CD4-positive, alpha-beta T cell treated with Interleukin-1 beta for 1 hour (primary cell): ENCODE results near the gene AMOTL2.

Source experiments
- DNase-seq, 2 donors: peaks; one replicate each; pipeline ENCODE4 v3.0.0-alpha.2; 2020 to 2022

Gene AMOTL2

DNA sequence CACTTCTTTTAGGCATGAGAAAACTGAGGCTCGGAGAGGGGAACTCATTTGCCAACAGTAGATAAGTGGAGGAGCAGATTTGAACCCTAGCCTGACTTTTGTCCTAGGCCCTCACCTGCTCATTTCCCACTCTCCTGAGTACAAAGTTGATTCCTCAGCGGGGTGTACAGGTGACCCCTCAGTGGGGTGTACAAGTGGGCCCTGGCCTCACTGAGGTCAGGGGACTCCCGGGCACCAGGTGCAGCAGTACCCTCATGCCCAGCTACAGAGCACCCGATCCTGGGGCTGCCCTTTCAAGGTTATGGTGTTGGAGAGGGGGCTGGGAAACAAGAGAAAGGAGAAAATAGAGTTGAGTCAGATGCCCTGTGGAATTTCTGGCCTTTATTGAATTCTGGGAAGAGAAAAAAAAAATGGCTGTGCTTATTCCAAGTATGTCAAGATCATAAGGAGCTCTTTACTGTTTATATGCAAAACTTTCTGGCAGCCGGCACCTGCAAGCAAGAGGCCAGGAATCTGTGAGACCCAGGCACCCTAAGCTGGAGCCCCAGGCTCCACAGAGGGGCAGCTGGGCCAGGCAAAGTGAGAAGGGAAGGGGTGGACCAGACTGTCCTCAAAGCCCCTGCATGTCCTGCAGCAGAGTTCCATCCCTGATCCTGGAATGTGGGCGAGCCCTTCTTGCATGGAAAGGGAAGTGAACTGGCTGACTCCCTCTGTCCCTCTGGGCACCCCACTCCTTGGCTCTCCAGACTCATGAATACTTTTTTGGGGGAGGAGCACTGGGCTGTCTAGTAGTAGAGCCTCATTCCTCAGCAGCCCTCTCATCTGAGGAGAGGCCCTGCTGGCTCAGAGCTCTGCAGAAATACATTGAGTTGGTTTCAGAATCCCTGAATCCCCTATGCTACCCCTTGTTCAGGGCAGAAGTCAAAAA lies 43.1 kb downstream of the AMOTL2 start:
- no peak for DNase-seq

DNA sequence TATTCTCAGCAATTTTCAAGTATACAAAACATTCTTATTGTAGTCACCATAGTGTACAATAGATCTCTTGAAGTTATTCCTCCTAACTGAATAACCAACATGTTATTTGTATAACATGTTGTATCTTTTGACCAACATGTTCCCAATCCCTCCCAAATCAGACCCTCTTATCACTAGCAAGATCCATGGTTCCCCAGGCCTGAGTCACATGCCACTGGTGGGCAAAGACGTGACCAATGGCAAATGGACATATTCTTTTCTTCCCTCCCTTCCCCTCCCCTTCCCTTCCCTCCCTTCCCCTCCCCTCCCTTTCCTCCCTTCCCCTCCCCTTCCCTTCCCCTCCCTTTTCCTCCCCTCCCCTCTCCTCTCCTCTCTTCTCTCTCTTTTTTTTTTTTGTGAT lies 45.4 kb downstream of the AMOTL2 start:
- DNase-seq, result no peak

DNA sequence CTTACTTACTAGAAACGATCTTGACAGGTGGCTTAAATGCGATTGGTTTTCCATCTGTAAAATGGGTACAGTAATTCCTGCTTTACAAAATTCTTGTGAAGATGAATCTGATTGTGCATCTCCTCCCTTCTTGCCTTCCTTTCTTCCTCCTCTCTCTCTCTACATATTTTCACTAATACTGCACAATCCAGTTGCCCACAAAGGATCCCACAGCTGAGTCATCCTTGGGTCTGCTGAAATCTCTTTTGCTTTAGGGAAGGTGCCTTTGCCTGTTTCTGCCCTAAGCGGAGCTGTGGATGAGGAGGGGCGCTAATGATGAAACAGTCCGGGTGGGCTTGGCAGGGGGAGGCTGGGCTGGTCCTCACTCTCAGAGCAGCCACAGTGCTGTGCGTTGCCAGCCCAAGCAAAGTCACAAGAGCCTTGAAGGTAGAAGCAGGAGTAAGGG lies 46.1 kb downstream of the AMOTL2 start:
- DNase-seq, result no peak

DNA sequence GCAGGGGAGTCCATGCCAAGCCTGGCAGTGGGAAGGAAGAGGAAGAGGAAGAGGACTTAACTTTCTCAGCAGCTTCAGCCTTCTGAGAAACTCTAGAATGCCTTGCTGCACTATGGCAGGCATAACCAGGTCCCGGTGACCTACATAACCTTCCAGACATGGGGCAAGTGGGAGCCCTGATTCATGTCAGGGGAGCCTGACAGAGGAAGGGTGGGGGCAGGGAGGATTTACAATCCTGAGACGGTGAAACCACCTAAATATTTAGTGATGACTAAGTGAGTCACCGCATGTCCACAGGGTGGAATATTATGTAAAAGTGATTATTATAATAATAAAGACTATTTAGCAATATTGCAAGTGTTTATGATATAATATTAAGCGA lies 46.7 kb downstream of the AMOTL2 start:
- DNase-seq, result no peak

DNA sequence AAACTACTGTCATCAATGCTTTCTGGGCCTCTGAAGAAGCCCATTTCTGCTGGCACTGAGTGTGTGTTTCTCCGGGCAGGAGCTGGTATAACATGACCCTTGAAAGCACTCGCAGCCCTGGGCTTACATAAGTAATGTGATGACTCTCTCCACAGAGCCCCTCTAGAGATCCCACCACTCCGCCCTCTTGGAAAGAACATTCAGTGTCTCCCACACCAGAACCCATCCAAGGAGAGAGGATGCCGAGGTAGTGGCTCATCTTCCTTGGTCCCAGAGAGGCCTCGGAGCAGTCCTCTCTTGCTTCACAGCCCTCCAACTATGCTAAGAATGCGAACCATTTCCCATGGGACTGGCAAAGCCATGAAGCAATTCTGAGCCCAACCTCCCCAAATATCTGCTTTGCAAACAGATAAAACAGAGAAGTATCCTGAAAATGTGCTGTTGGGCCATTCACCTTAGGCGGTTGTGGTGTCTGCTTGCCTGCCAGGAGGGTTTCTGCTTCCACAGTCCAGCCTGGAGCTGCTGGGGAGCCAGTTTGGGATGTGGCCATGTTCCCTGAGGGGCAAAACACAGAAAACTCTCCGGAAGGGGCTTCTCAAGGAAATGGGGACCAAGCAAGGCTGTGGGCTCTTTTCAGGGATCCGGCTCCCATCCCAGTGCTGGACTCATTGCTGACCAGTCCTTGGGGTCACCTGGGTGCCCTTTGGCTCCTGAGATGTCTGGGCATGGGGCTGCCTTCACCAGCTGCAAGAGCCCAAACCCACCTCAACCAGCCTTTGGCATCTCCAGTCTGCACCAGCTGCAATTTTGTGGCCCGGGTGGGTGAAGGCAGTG lies 47.3 kb downstream of the AMOTL2 start:
- no peak for DNase-seq

DNA sequence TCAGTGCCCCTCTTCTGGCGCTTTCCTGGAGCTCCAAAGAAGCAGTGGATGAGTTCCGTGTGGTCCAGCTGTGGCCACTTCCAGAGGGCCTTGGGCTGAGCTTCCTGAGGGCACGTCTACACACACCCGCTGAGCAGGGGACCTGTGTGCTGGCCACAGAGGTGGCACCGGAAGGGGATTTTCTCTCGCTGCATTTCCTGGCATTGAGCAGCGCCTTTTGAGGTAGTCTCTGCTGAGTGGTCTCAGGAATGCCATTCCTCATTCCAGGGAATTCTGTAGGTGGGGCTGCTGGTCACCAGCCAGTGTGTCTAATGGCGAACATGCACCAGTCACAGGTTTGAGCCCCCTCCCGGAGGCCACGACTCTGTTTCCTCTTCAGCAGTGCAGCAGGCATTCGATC lies 48.1 kb downstream of the AMOTL2 start:
- DNase-seq, result no peak

DNA sequence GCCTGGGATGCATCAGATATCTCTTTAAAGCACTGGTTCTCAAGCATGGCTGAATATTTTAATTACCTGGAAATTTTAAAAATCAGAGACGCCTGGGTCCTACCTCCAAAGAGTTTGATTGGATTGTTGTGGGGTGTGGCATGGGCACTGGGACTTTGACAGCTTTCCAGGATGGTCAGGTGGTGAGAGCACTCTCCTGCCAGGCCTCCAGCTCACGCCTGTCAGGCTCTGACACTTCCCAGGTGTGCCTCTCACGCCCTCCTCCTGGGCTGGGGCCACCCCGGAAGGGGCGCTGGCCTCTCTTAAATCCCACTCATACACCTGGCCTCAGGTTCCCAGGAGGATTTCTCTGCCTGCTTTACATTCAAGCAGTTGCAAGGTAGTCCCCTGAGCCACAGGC lies 48.5 kb downstream of the AMOTL2 start:
- DNase-seq, result no peak

DNA sequence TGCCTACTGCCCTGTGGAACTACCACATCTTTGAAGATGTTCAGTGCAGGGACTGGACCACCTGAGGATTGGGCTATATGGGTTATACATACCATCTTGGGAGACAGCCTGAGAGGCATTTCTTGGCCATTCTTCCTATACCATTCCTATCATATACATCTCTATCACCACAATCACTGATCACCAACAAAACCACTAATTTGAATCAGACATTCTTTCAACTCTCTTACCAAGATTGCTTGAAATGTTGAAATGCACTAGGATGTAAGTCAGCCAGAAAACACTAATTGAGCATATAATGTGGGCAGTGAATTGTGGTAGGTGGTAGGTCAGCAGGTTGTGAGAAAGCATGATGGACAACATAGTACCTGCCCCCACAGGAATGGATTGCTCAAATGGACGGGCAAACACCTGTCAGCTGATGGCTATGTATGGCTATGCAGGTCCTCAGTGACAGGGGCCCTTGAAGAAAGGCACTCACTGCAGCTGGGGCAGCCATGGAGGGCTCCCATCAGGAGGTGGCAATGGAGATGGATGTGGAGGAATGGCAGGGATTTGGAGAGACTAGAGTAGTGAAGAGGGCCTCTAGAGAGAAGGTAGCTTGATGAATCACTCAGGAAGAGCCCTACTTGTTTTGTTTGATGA lies 49.1 kb downstream of the AMOTL2 start:
- no peak for DNase-seq

DNA sequence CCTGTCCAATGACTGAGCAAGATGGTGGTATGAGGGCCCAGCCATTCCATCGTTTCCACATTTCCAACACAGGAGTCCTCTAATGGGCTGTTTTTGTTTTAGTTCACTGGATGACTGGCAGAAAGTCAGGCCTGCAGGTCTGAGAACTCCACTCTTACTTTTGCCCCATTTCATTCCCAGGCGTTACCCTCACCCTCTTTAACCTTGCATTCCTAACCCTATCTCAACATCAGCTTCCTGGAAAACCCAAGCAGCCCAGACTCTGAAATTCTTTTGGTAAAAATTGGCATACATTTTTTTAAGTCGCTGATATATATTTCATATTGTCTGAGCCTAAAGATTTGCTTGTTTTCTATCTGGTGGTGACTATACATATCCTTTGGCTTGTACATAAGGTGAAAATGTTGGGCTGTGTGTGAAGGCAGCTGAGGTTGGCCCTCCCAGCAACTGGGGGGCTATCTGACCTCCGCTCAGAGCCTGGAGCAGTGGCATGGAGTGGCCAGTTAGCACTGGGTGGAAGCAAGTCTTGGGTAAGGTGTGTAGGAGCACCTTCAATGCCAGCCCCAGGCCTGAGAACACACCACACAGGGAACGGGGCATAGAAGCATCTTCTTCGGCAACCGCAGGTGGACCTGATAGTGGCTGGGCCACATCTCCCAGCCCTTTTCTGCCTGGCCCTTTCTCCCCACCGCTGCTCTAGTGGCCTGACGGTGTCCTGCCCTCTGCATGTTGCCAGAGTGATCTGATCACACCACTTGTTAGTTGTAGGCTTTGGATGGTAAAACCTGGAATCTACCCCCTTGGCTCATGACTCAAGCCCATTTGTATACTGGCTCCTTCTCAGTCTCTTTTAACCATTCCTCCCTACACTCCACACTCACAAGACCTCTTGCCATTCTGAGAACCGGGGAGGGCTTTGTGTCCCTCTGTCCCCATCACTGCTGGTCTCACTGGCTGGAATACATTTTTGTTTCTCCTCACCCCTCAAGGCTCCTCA lies 50.0 kb downstream of the AMOTL2 start:
- no peak for DNase-seq

DNA sequence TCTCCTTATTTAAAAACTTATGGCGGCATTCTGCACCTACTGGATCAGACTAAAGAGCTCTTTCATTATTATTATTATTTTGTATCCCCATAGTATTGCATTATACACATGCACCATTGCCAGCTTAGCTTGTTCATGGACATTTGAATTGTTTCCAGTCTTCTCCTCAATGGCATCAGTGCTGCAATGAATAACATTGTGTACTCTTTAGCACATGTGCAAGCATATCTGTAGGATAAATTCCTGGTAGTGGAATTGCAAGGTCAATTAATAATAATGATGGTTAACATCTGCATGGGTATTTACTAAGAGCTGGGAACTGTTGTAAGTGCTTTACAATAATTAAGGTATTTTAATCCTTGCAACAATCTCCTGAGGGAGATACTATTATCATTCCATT lies 52.0 kb downstream of the AMOTL2 start:
- no peak for DNase-seq

DNA sequence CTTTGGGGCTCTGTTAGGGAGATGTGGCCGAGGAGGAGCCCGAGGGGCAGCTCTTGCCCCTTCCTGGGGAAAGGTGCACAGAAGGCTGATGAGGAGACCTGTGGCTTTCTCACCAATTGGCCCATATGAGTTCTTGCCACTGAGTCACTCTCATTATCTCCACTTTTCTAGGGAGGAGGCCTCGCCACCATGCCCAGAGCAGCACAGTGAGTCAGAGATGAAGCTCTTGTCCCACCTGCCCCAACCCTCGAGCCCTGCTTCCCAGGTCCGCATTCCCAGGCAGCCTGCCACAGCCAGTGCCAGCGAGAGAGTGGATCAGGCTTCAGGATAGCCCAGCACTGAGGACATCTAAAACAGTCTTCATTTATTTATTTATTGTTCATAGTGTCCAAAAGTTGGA lies 53.5 kb downstream of the AMOTL2 start:
- DNase-seq, result no peak

DNA sequence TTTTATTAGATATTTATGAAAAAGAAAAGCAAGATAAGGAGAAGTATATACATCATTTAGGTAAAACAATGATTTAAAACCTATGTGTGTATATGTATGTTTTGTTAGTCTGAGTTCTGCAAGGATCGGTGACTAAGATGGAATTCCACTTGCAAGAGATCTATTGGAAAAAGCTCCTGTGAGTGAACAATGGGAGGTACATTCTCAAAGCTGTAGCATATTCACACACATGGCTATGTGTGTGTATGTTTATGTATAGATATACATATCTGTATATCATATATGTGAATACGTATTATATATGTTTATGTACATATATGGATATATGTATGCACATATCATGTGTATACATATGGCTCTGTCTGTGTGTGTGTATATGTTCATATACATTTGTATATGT lies 54.3 kb downstream of the AMOTL2 start:
- DNase-seq, result no peak

DNA sequence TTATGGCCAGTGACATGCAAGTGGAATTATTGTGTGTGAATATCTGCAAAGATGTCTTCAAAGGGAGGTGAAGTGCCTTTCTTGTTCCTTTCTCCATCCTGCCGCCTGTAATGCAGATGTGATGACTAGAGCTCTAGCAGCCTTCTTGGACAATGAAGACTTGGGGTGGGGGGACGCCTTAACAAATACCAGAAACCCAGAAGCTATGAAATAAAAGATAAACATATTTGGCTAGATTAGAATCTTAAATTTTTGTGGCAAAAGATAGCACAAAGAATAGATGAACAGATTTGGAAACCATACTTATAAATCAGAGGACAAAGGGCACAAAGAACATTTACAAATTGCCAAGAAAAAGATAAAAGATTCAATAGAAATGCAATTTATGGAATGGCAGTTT lies 56.1 kb downstream of the AMOTL2 start:
- no peak for DNase-seq

DNA sequence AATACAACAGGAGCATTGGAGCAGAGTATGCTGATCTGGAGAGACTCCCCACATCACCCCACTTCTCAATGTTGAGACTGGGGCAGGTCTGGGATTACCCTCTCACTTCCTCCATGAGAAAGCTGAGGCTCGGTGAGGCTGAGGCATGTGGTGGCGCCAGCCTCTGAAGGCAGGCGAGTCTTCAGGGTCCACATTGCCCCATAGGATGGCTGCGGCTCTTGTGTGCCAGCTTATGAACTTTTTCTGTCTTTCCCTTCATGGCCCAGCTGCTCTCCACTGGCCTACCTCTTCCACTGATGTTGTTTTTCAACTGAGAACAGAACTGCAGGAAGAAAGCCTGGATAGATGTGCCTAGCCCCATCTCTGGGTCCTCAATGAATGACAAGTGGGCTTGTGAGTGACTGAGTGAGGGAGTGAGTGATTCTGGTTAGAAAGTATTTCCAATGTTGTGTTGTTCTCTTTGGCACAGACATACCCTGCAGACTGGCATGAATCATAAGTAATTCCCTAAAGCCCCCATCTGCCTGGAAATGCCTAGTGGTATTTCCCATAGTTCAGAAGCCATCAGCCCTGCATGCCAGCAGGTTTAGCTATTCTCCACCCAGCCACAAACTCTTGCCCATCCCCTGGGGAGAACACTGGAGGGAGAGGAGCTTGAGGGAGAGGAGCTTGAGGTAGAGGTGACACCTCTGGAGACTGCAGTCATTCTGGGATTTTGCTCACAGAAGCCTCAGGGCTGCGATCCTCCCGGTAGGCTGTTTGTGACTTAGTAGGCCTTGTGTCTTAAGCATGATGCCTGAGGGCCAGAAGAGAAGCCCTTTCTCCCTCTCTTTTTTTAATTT lies 56.9 kb downstream of the AMOTL2 start:
- DNase-seq, result no peak

DNA sequence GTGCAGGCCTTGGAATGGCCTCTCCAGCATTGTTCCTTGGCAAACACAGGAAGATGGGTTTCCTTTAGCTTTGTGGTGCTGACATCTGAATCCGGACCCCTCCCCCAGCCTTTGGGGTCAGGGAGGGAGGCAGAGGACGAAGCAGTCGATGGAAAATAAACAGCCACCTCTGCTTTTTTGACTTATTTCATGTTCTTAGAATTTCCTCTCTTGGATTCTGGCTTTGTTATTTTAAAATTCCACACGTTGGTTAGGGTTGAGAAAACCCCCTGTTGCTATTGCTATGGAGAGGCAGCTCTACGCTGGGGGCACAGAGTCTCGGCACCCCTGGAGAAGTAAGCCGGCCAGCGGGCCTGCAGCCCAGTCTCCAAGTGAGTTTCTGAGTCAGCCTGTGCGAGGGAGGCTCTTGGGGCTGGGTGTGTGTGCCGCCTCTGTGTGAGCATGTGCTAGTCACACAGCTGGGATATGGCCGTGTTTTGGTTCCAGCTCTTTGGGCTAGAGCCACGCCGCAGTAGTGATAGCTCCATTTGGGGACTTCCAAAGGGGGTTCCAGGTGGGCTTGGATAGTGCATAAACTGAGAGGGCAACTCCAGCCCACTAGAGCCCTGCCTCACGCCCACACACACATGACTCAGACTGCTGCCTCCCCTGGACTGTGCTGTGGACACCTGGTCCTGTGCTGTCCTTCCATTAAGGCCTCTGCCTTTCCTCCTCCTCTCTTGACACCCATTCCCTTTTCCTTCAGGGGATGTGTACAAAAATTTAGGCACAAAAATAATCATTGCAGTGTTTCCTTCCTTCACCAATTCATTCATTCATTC lies 58.8 kb downstream of the AMOTL2 start:
- DNase-seq, result no peak

DNA sequence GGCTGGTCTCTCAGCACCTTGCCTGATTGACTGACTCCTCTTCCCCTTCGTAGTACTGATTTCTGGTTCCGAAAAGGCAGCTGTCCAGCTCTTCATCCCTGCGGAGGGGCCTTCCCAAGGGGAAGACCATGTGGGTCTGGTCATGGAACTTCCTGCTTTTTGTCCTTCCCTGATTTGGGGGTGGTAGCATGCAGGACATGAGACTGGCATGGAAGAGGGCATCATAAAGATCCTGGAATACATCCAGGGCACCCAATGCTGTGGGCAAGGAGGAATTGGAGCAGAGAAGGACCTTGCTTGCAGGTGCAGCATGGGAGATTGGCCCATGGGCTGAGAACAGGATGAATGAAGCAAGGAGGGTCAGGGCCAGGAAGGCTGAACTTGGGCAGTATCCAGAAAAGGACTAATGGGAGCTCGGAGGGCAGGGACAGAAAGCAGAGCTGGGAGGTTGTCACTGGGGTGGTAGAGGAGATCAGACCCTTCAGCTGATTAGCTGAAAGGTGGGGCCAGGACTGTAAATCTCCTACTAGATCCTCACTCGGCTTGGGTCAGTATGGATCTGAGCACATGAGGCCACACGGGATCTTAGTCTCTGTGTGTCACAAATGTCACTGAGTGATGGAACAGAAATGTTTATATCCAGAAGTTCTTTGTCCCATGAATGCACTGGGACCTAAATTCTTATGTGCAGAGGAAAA lies 59.5 kb downstream of the AMOTL2 start:
- DNase-seq, result no peak

DNA sequence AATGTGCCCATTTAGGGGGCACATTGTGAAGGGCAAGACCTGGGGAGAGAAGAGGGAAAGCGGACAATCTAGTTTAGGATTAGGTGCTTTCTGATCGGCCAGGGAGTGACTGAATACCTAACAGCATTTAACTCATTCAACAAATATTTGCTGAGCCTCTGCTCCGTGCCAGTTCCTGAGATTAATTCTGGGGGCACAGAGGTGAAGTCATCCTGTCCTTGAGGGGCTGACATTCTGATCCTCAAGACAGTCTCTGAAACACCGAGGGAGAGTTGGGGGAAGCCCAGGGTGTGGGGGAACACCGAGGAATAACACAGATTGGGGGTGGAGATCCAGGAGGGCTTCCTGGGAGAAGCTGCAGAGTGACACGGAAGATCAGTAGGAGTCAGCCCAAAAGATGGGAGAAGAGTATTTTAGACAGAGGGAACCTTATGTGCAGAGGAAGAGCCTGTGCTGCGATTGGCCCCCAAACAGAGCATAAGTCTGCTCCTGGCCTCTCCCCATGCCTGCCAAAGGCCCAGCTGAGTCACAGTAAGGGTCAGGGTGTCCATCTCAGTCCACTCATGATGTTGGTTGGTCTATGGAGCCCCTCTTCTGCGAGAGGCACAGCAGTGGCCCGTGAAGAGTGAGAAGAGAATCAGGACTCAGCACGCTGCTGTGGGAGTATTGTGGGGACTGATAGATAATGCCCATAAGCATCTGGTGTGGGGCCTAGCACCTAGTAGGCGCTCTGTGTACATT lies 60.2 kb downstream of the AMOTL2 start:
- DNase-seq, result no peak

DNA sequence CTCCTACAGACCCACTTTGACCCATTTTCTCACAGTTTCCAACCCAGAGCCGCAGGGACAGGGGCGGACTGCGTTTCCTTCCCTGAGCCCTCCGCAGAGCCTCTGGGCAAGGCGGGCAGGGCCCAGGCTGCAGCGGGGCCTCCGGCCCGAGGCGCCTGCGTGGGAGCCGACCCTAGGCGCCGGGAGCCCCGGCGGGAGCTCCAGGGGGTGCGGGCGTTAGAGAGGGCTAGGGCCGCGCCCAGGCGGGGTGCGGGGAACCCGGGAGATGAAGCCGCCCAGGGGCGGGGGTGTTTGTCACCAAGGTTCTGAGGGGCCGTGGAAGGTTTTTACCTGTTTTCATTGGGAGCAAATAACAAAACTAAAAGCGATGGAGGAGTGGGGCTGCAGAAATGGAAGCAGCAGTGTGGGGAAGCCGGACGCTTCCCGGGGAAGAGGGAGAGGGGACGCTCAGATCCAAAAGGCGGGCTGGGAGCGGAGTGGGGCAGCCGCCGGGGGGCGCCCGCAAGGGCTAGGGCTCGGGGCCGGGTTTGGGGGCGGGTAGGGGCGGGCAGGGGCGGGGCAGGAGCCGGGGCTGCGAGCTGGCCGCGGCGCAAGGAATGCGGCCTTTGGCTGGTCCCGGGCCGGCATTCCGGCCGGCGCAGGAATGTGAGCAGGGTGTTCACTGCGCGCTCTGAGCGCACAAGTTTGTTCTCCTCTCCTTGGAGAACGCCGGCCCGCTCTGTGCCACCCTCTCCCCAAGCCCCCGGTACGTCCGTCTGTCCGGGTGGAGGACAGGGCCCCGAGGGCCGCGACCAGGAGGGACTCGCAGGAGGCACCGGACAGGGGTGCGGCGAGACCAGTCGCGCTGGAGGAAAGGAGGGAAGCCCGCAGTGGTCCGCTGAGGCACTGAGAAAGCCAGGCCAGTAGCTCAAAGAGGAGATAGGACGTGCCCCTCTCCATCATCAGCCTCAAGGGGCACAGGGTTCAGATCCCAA lies 61.1 kb downstream of the AMOTL2 start:
- no peak for DNase-seq
